ENCODE data around the gene OR7D4.
"Not testable (repeated sequence)": the region's sequence is repeated elsewhere in the genome, so short reads cannot be mapped to it uniquely, and the experiment has no call there.

Gene OR7D4

DNA sequence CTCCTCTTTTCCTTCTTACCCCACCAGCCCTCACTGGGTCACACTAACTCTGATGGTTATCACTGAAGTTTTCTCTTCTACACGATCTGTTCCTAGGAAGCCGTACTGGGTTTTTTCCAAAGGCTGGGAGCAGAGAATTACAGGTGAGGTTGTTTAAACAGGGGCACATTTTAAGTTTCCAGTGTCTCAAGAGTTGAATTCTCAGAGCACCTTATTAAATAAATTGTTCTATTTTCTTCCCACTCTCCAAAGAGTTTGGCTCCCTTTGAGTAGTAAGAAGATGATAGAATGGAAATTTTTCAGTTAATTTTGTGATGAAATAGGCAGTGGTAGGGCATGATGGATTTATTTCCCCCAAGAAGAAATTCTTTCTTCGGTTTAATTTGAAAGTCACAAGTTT, at the start of gene OR7D4:
TSS of gene OR7D4 (minus strand) at position 101 of the 400 bp plus-strand sequence. CDS start 4,752 bp downstream, outside the sequence.
- no peak for DNase-seq

GRCh38 chr19:9251236-9251635, 31.8 kb upstream of the OR7D4 start:
- DNase-seq = no peak

- DNase-seq = no peak
Measured at GRCh38 chr19:9250630-9251029, 31.2 kb upstream of the OR7D4 start, which contains the start of gene OR7E24. TSS of gene OR7E24 (plus strand) at chr19:9250930. CDS start at chr19:9251044, 114 bp downstream.

GRCh38 chr19:9205501-9206113, 13.8 kb downstream of the OR7D4 start:
- no peak for DNase-seq

GRCh38 chr19:9198044-9198443, 21.3 kb downstream of the OR7D4 start:
- not testable (repeated sequence) for DNase-seq

DNA sequence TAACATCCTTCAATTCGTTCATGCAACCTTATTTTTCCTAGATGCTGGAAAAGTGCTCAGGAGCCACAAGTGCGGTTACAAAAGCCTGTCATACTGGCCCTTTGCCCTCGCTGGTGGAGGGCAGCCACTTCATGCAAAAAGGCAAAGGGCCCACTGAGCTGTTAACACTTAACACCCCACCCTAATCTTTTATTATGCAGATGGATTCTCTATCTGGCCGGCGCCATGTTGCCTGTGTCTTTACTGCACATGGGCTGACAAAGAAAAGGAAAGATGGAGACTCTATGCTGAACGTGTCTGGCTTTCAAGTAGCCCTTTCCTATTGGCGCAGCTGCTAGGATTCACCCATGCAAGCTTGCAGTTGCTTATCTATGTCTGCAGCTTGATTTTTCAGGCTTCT, 29.9 kb downstream of the OR7D4 start:
- no peak for DNase-seq

DNA sequence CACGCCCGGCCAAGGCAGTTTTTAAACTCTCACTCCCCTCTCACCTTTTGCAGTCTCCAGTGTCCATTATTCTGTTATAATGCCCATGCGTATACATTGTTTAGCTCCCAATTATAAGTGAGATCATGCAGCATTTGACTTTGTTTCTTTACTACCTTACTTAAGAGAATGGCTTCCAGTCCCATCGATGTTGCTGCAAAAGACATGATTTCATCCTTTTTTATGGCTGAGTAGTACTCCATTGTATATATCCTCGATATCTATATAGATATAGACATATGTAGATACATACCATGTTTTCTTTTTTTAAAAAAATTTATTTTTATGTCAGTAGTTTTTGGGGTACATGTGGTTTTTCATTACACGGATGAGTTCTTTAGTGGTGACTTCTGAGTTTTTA, 32.2 kb downstream of the OR7D4 start:
- no peak for DNase-seq

DNA sequence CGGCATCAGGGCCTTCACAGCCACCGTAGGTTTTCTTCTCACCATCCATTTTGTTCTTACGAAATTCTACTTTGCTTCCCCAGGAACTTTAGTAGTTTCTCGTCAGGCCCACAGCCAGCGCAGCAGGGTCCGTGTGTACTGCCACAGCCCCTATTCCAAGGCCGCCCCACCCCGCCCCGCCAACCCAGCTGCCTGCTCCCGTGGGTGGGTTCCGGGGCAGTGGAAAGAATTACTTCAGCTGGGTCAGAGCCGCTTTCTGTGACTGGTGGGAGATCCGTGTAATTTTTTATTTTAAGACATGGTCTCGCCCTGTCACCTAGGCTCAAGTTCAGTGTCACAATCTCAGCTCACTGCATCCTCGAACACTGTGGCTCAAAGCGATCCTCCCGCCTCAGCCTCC, 36.4 kb downstream of the OR7D4 start:
- no peak for DNase-seq

DNA sequence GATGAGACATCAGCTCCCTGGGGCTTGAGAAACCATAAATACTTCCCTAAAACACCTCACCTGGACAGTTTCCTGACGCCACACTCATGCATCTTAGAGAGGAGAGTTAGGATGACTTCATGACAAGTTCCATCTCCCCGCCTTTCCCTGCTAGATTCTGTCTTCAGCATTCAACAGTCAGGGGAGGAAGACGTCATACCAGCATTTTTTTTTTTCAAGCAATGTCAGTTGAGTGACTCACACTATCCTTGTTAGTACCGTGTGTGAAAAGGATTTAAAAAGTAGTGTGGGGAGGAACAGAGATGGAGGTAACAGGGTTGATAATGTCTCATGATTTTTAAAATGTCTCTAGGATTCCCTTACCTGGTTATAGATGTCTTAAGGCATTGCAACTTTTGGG, 40.5 kb downstream of the OR7D4 start, which contains the start of gene OR7D2:
TSS of gene OR7D2 (plus strand) at position 79 of the 400 bp plus-strand sequence. CDS start 6,803 bp downstream, outside the sequence.
- DNase-seq = no peak

GRCh38 chr19:9175326-9175725, 44.1 kb downstream of the OR7D4 start:
- no peak for DNase-seq

DNA sequence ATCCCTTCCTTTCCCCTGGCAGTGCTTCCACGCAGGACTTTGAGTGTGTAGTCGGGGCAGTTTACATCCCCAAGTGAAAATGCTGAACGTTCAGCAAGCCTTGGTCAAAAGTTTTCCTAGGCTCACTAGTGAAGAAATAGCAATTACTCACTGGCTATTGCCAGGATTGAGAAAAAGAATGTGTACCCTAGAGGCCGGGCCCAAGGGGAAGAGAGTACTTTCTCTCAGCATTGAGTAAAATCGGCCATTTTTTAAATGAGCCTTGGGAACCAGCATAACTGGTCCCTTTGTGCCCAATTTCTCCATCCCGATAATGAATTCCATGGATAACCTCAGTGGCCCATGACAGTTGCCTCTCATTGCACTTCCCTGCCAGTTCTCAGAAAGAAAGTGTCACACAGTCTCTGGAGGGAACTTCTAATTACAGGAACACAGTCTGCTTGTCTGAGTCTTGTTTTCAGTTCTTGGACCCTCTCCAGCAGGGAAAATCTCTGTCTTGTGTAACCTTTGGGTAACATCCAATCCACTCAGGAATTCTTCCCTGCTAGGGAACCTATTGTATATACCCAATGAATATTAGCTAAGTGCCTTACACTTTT, 47.9 kb downstream of the OR7D4 start:
- DNase-seq = no peak

DNA sequence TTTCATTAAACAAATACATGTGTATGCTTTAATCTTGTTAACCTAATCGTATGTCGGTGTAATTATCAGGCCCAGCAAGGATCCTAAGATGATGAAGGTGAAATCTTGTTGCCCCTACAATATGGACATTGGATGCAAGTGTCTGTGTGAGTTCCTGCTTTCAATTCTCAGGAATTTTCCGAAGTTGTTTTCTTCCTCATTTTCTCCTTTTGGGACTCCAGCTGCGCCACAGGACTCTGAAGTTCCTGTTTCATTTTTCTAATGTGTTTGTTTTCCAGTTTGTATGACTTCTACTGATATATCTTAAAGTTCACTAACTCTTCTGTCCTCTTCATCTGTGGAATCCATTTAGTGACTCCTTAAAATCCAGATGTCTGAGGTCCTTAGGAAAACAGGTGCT, 52.5 kb downstream of the OR7D4 start:
- DNase-seq = no peak

DNA sequence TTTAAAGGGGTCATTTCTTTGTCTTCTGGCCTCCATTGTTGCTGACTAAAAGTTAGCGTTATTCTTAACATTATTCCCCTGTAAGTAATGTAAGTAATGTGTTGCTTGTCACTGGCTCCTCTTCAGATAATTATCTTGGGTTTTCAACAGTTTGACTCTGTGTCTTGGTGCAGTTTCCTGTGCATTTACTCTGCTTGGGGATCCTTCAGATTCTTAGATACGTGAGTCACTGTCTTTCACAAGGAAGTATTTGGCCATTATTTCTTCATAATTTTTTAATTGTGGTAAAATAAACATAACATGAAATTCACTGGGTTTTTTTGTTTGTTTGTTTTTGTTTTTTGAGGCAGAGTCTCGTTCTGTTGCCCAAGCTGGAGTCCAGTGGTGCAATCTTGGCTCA, 54.1 kb downstream of the OR7D4 start:
- DNase-seq = no peak

- no peak for DNase-seq
Measured at GRCh38 chr19:9161427-9161826, 58.0 kb downstream of the OR7D4 start.

Data from NCI-H526 treated with DMSO at 0.1 percent for 48 hours (cell line).